Gastrocnemius medialis (tissue), 4 donors: Measurements from ENCODE around the gene WSCD1. TPM values are rescaled to one million over a fixed set of nuclear protein-coding genes. Genes with fewer than 3 reads are reported as not detected.

ENCODE experiments used
- ATAC-seq, 2 donors: fragments of 150-250 bp; one replicate each; pipeline ENCODE4 v1.9.1; 2016
- DNase-seq, 2 donors: peaks; one replicate each; pipeline ENCODE4 v3.0.0-alpha.2; 2019
- H3K27ac ChIP-seq, 4 donors: fragments of 200-600 bp; sonication (generic); 1 replicate in 1 of 4; 2 replicates in 3 of 4; pipeline ENCODE4 v1.5.1; 2016 to 2018; ENCODE audit warnings: mild to moderate bottlenecking in 2 of 4, moderate library complexity in 1 of 4
- H3K27me3 ChIP-seq, 3 donors: fragments of 200-600 bp; sonication (generic) in 2 of 3; 1 replicate in 1 of 3; 2 replicates in 2 of 3; pipeline versions ENCODE4 v1.5.1 to v1.6.0; 2016 to 2019; ENCODE audit warnings: mild to moderate bottlenecking in 1 of 3, moderate library complexity in 1 of 3
- H3K36me3 ChIP-seq, 2 donors: fragments of 200-600 bp; sonication (generic) in 1 of 2; one replicate each; pipeline ENCODE4 v1.5.1; 2017 to 2018
- H3K4me1 ChIP-seq, 2 donors: fragments of 200-600 bp; sonication (generic) in 1 of 2; one replicate each; pipeline ENCODE4 v1.5.1; 2016 to 2017; ENCODE audit warnings: mild to moderate bottlenecking in 2 of 2
- H3K4me3 ChIP-seq, 4 donors: fragments of 200-600 bp; sonication (generic) in 3 of 4; 1 replicate in 1 of 4; 2 replicates in 3 of 4; pipeline ENCODE4 v1.5.1; 2016 to 2019; ENCODE audit warnings: mild to moderate bottlenecking in 2 of 4
- H3K9me3 ChIP-seq, 3 donors: fragments of 200-600 bp; sonication (generic) in 2 of 3; 1 replicate in 1 of 3; 2 replicates in 2 of 3; pipeline ENCODE4 v1.5.1; 2016 to 2019
- POLR2A ChIP-seq, 2 donors: fragments of 450-650 bp; IDR thresholded peaks; one replicate each; pipeline ENCODE4 v1.6.1; 2017; ENCODE audit warnings: antibody characterized with exemption in 2 of 2, mild to moderate bottlenecking in 2 of 2, moderate library complexity in 2 of 2
- in situ Hi-C, 4 donors: fragments of 200-750 bp; cut with MboI; loops; one replicate each; pipeline versions ENCODE4 v1.15.0 to v1.8.0; 2017; ENCODE audit warnings: low sequenced_read_pairs in 4 of 4
- intact Hi-C: fragments of 100-400 bp; cut with DNase I; formaldehyde crosslinking; loops from one replicate; pipeline ENCODE4 v1.15.1; 2023; ENCODE audit warnings: low total_unique reads
- total RNA-seq, 4 donors: library from RNA; depleted of rRNA; stranded (reverse); fragments of >200 nt; gene quantifications; one replicate each; pipeline versions ENCODE4 v1.1.0 to v1.2.3, GENCODE V29; 2016
- TF ChIP-seq, protein P1 (sequence below), 5 experiments: fragments of 450-650 bp in 3 of 5; fragments of 200-600 bp in 2 of 5; sonication (generic) in 2 of 5; IDR thresholded peaks in 4 of 5; conservative IDR thresholded peaks in 1 of 5; 1 replicate in 4 of 5; 2 replicates in 1 of 5; pipeline ENCODE4 v1.5.1; 2016 to 2019; ENCODE audit warnings: antibody characterized with exemption in 5 of 5, mild to moderate bottlenecking in 3 of 5, moderate library complexity in 3 of 5

WSCD1 gene
- total RNA-seq, 4 donors from 2014 or later = 2.7 to 15.3 (median 5.9) TPM

DNA sequence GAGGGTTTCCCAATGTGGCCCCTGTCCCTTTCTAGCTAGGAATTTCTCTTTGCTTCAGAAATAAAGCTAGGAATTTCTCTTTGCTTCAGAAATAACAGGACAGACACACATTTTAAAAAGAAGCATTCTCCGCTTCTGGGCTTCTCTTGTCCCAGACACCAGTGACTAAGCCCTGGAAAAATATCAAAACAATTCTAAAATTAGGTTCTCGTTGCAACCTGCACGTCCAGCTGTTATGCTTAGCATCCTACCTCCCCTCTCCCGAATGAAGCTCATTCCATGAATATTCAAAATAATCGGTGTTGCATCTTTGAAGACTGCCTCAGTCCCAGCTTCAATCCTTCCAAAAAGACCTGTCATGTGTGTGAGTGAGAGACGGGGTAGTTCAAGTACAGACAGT is 45.6 kb upstream of the WSCD1 start:
- H3K9me3 ChIP-seq = no peaks in the 10 kb centered on the region
- ATAC-seq (no peak), DNase-seq (no peak)
- no peaks in the 10 kb centered on the region for H3K36me3 ChIP-seq
- in situ Hi-C loops (no loop called here), intact Hi-C loops (no loop called here)
- H3K27ac ChIP-seq = no peak overlapping the region
- peaks cover 0 to 8% (median 4%) of the 10 kb centered on the region in 3 donors for H3K27me3 ChIP-seq
- peaks cover 0 to 9% of the 10 kb centered on the region in 2 donors for H3K4me1 ChIP-seq
- no peak overlapping the region for H3K4me3 ChIP-seq
- TF ChIP-seq, protein P1, sequence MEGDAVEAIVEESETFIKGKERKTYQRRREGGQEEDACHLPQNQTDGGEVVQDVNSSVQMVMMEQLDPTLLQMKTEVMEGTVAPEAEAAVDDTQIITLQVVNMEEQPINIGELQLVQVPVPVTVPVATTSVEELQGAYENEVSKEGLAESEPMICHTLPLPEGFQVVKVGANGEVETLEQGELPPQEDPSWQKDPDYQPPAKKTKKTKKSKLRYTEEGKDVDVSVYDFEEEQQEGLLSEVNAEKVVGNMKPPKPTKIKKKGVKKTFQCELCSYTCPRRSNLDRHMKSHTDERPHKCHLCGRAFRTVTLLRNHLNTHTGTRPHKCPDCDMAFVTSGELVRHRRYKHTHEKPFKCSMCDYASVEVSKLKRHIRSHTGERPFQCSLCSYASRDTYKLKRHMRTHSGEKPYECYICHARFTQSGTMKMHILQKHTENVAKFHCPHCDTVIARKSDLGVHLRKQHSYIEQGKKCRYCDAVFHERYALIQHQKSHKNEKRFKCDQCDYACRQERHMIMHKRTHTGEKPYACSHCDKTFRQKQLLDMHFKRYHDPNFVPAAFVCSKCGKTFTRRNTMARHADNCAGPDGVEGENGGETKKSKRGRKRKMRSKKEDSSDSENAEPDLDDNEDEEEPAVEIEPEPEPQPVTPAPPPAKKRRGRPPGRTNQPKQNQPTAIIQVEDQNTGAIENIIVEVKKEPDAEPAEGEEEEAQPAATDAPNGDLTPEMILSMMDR (IDR thresholded peaks at IDR 0.05 in 4 of 5, conservative IDR thresholded peaks at IDR 0.05 in 1 of 5) = no peak
- TF ChIP-seq POLR2A (IDR thresholded peaks at IDR 0.05) = no peak

DNA sequence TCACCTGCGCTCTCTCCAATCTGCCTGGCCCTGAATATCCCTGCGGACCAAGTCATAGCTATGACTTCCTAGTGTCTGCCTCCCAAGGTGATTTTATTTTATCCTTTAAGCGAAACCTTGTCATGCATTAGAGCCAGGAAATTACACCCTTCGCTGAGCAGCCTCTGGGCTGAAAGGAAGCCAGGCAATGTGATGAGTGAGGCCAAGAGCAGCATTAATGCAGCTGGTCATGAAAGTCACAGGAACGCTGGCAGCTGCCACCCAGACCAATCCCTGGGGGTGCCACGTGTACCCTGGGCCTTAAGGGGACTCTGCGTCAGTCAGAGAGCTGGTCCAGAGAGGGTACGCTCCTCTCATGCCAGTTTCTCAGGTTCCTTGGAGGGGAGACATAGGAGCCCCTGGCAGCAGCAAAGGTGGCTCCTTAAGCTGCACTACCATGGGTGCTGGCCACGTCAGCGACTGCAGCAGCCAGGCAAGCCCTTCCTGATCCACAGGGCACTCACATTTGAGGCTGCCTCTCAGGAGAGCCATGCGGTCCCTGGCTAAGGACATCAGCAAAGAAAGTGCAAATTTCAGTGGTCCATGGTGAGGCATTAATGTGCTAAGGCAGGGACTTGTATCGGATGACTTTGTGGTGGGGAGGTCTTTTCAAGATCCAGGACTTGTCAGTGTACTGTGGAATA is 42.7 kb upstream of the WSCD1 start:
- H3K4me1 ChIP-seq = peaks cover 0 to 9% of the 10 kb centered on the region in 2 donors
- no peaks in the 10 kb centered on the region for H3K9me3 ChIP-seq
- DNase-seq = no peak
- no peak overlapping the region for H3K4me3 ChIP-seq
- in situ Hi-C loops (no loop called here), intact Hi-C loops (no loop called here)
- H3K36me3 ChIP-seq = no peaks in the 10 kb centered on the region
- TF ChIP-seq, protein P1 (IDR thresholded peaks at IDR 0.05 in 4 of 5, conservative IDR thresholded peaks at IDR 0.05 in 1 of 5) = no peak
- TF ChIP-seq POLR2A (IDR thresholded peaks at IDR 0.05) = no peak
- H3K27ac ChIP-seq = no peak overlapping the region
- peaks cover 0 to 8% (median 4%) of the 10 kb centered on the region in 3 donors for H3K27me3 ChIP-seq
- no peak for ATAC-seq

DNA sequence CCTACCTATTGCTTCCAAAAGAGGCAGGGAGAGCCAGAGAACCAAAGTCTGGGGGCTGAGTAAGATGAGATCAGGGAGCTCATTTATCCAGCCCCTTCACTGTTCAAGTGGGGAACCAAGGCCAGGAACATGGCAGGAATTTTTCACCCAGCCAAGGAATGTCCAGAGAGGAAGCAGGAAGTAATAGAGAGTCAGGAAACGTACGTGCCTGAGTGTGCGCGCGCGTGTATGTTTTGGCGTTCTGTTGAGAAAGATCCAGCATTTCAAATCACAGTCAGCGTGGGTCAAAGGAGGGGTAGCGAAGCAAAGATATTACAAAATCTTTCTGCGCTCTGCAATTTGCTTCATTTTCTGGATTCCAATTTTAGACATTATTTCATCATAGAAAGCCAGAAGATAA is 41.9 kb upstream of the WSCD1 start:
- H3K27me3 ChIP-seq = peaks cover 0 to 8% (median 4%) of the 10 kb centered on the region in 3 donors
- H3K36me3 ChIP-seq = no peaks in the 10 kb centered on the region
- no peak overlapping the region for H3K27ac ChIP-seq
- TF ChIP-seq, protein P1 (IDR thresholded peaks at IDR 0.05 in 4 of 5, conservative IDR thresholded peaks at IDR 0.05 in 1 of 5) = no peak
- no peak for TF ChIP-seq POLR2A (IDR thresholded peaks at IDR 0.05)
- no peak overlapping the region for H3K4me3 ChIP-seq
- intact Hi-C loops = no loop called here
- in situ Hi-C loops = no loop called here
- ATAC-seq (no peak), DNase-seq (no peak)
- H3K4me1 ChIP-seq = peaks cover 0 to 9% of the 10 kb centered on the region in 2 donors
- no peaks in the 10 kb centered on the region for H3K9me3 ChIP-seq

DNA sequence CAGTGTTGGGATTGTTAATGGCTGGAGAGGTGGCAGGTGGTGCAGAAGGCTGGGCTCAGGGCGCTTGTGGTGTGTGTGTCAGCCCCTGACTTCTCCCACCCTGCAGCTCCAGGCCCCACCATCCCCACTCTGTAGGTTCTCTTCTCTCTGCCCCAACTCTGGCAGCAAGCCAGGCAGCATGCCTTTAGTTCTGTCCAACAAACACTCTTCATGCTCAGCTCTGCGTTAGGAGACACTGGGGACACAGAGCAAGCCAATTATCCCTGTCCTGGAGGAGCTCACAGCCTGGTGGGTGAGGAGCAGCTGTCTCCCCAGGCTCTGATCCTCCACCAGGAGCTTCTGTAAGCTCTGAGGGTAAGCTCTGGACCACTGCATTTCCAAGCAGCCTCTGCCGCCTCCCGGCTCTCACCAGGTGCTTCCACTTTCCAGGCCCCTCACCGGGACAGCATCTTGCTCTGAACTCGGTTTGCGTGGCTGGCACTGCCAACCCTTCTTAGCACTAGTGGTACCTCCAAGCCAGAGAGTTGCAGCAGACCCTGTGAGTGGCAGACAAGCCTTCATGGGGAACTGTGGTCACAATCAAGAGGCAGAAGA is 34.3 kb upstream of the WSCD1 start:
- no peaks in the 10 kb centered on the region for H3K27me3 ChIP-seq
- H3K36me3 ChIP-seq = no peaks in the 10 kb centered on the region
- no peak overlapping the region for H3K27ac ChIP-seq
- H3K9me3 ChIP-seq = no peaks in the 10 kb centered on the region
- no peak overlapping the region for H3K4me3 ChIP-seq
- intact Hi-C loops = no loop called here
- no peak for DNase-seq
- TF ChIP-seq POLR2A (IDR thresholded peaks at IDR 0.05) = no peak
- TF ChIP-seq, protein P1 (IDR thresholded peaks at IDR 0.05 in 4 of 5, conservative IDR thresholded peaks at IDR 0.05 in 1 of 5) = no peak
- H3K4me1 ChIP-seq = no peaks in the 10 kb centered on the region
- no peak for ATAC-seq
- in situ Hi-C loops = no loop called here
